ENCODE results near the gene DRAXIN.

The DRAXIN gene

GRCh38 chr1:11684070-11684469 is 7.4 kb upstream of the DRAXIN start:
- no peak overlapping the region for H3K4me3 ChIP-seq (replicated peaks; ENCODE audit: insufficient read depth, low read length)
- no peaks in the 10 kb centered on the region for H3K27me3 ChIP-seq (ENCODE audit: insufficient read depth, poor library complexity, severe bottlenecking)
- no peak for DNase-seq (ENCODE audit: low read depth in 1 of 2, low spot score in 1 of 2)
- H3K27ac ChIP-seq (replicated peaks): no peak overlapping the region
- TF ChIP-seq REST (IDR thresholded peaks at IDR 0.05; ENCODE audit: insufficient replicate concordance, low read depth): no peak
- no peak for TF ChIP-seq GABPA (IDR thresholded peaks at IDR 0.05; ENCODE audit: low read depth)

GRCh38 chr1:11685210-11685752 is 6.2 kb upstream of the DRAXIN start:
- Histone ChIP-seq H3K27me3 (ENCODE audit: insufficient read depth, poor library complexity, severe bottlenecking) (peaks cover 1% of the 10 kb centered on the region), H3K4me3 (replicated peaks; ENCODE audit: insufficient read depth, low read length) (no peak overlapping the region), H3K27ac (replicated peaks) (no peak overlapping the region)
- TF ChIP-seq REST (IDR thresholded peaks at IDR 0.05; ENCODE audit: insufficient replicate concordance, low read depth): no peak
- TF ChIP-seq CTCF (IDR thresholded peaks at IDR 0.05; ENCODE audit: insufficient read depth, low read length): no peak
- no peak for TF ChIP-seq POLR2AphosphoS5 (IDR thresholded peaks at IDR 0.05; ENCODE audit: low read depth)
- TF ChIP-seq SPI1 (IDR thresholded peaks at IDR 0.05; ENCODE audit: borderline replicate concordance, low read depth): no peak
- no peak for TF ChIP-seq GABPA (IDR thresholded peaks at IDR 0.05; ENCODE audit: low read depth)
- no peak for DNase-seq (ENCODE audit: low read depth in 1 of 2, low spot score in 1 of 2)

- peaks cover 27% of the 10 kb centered on the region for H3K27me3 ChIP-seq (ENCODE audit: insufficient read depth, poor library complexity, severe bottlenecking)
- DNase-seq (ENCODE audit: low read depth in 1 of 2, low spot score in 1 of 2): no peak
- no peak for TF ChIP-seq POLR2AphosphoS5 (IDR thresholded peaks at IDR 0.05; ENCODE audit: low read depth)
- TF ChIP-seq GABPA (IDR thresholded peaks at IDR 0.05; ENCODE audit: low read depth): no peak
- no peak for TF ChIP-seq REST (IDR thresholded peaks at IDR 0.05; ENCODE audit: insufficient replicate concordance, low read depth)
- no peak for TF ChIP-seq CTCF (IDR thresholded peaks at IDR 0.05; ENCODE audit: insufficient read depth, low read length)
- TF ChIP-seq SPI1 (IDR thresholded peaks at IDR 0.05; ENCODE audit: borderline replicate concordance, low read depth): no peak
- no peak overlapping the region for H3K27ac ChIP-seq (replicated peaks)
- H3K4me3 ChIP-seq (replicated peaks; ENCODE audit: insufficient read depth, low read length): no peak overlapping the region
Measured at GRCh38 chr1:11688506-11688905, 3.0 kb upstream of the DRAXIN start.
